H1 (cell line): ENCODE data around the gene TNFRSF11A. TPM values are rescaled to one million over a fixed set of nuclear protein-coding genes. Genes with fewer than 3 reads are reported as not detected.

Experiments
- CTCF ChIA-PET: fragments of 300-600 bp; sonication (Branson Sonifier 250); formaldehyde crosslinking; loops from one replicate; lab custom pipeline; 2021; ENCODE audit not compliant: partially characterized antibody; lab: Charles Lee
- POLR2A ChIA-PET: fragments of 300-600 bp; sonication (Branson Sonifier 250); formaldehyde crosslinking; loops from one replicate; lab custom pipeline; 2021; ENCODE audit warnings: inconsistent platforms; ENCODE audit not compliant: partially characterized antibody; lab: Charles Lee
- DNase-seq, 2 experiments: peaks; one replicate each; pipeline versions ENCODE4 v3.0.0 to v3.0.0-alpha.2; 2010 to 2022; ENCODE audit warnings: low spot score in 2 of 2, low read depth in 1 of 2, mixed read lengths in 1 of 2
- FAIRE-seq: peaks from 2 replicates; lab custom pipeline; 2011; peaks lifted over from hg19 to GRCh38; lab: Jason Lieb, UNC
- H2AFZ ChIP-seq: 2 replicates; pipeline ENCODE4 v1.8.1; 2012; ENCODE audit warnings: low read length, inconsistent platforms
- H2AK5ac ChIP-seq: 2 replicates; pipeline ENCODE4 v1.6.1; 2013; ENCODE audit warnings: low read depth, low read length
- H2BK120ac ChIP-seq: replicated peaks from 2 replicates; pipeline ENCODE3; 2013; ENCODE audit warnings: low read depth, low read length, inconsistent platforms
- H2BK12ac ChIP-seq: 2 replicates; pipeline ENCODE4 v1.6.1; 2013; ENCODE audit warnings: low read depth, low read length
- H2BK15ac ChIP-seq: 2 replicates; pipeline ENCODE4 v1.6.1; 2013; ENCODE audit warnings: low read length
- H2BK20ac ChIP-seq: 2 replicates; pipeline ENCODE4 v1.6.1; 2013; ENCODE audit warnings: low read length
- H2BK5ac ChIP-seq: 2 replicates; pipeline ENCODE4 v1.6.1; 2013; ENCODE audit warnings: low read depth, low read length
- H3K14ac ChIP-seq: 2 replicates; pipeline ENCODE4 v1.6.1; 2013; ENCODE audit warnings: inconsistent platforms; ENCODE audit not compliant: insufficient read length
- H3K18ac ChIP-seq: 2 replicates; pipeline ENCODE4 v1.6.1; 2013; ENCODE audit warnings: low read length; ENCODE audit errors: extremely low read depth
- H3K23ac ChIP-seq: 2 replicates; pipeline ENCODE4 v1.6.1; 2013; ENCODE audit warnings: inconsistent platforms; ENCODE audit not compliant: insufficient read length
- H3K23me2 ChIP-seq: 2 replicates; pipeline ENCODE4 v1.6.1; 2013; ENCODE audit warnings: low read depth, low read length
- H3K27ac ChIP-seq: 2 replicates; pipeline ENCODE4 v1.6.1; 2011; ENCODE audit warnings: low read depth, low read length, inconsistent platforms
- H3K27me3 ChIP-seq, 4 experiments: replicated peaks in 1 of 4; 1 replicate in 1 of 4; 2 replicates in 3 of 4; pipeline versions ENCODE4 v1.6.1 to v1.8.1; 2011 to 2013; ENCODE audit warnings: low read length in 3 of 4, mild to moderate bottlenecking in 3 of 4, inconsistent platforms in 2 of 4, mixed read lengths in 2 of 4, moderate library complexity in 1 of 4; ENCODE audit not compliant: control insufficient read depth in 3 of 4, insufficient read depth in 3 of 4; ENCODE audit errors: extremely low read depth in 1 of 4
- H3K36me3 ChIP-seq, 4 experiments: 2 replicates each; pipeline versions ENCODE4 v1.6.1 to v1.8.1; 2011 to 2013; ENCODE audit warnings: mild to moderate bottlenecking in 4 of 4, low read length in 3 of 4, moderate library complexity in 2 of 4, control low read depth in 1 of 4, inconsistent platforms in 1 of 4; ENCODE audit not compliant: insufficient read depth in 4 of 4, control insufficient read depth in 2 of 4
- H3K4ac ChIP-seq: replicated peaks from 2 replicates; pipeline ENCODE3; 2013; ENCODE audit warnings: low read length, low read depth, mixed read lengths, inconsistent platforms; ENCODE audit not compliant: insufficient read length
- H3K4me1 ChIP-seq, 4 experiments: replicated peaks in 1 of 4; 1 replicate in 1 of 4; 2 replicates in 3 of 4; pipeline versions ENCODE4 v1.6.1 to v1.8.1; 2011 to 2013; ENCODE audit warnings: low read length in 3 of 4, inconsistent platforms in 2 of 4, mixed read lengths in 1 of 4; ENCODE audit not compliant: insufficient read depth in 4 of 4, control insufficient read depth in 3 of 4
- H3K4me2 ChIP-seq, 2 experiments: 2 replicates each; pipeline versions ENCODE4 v1.6.1 to v1.8.1; 2011 to 2013; ENCODE audit warnings: low read depth in 2 of 2, low read length in 2 of 2, control low read depth in 1 of 2, inconsistent platforms in 1 of 2, mild to moderate bottlenecking in 1 of 2; ENCODE audit not compliant: insufficient read depth in 1 of 2
- H3K4me3 ChIP-seq, 4 experiments: fragments of 200-600, 300-600 bp in 1 of 4; sonication (generic), shearing (Covaris generic), sonication (Bioruptor Twin) in 1 of 4; 2 replicates each; pipeline versions ENCODE4 v1.5.1 to v1.8.1; 2011 to 2016; ENCODE audit warnings: low read length in 4 of 4, low read depth in 3 of 4, control low read depth in 2 of 4, inconsistent platforms in 2 of 4, mild to moderate bottlenecking in 2 of 4, mixed read lengths in 1 of 4, moderate library complexity in 1 of 4; ENCODE audit not compliant: insufficient read depth in 2 of 4; ENCODE audit errors: extremely low read depth in 1 of 4
- H3K56ac ChIP-seq: replicated peaks from 2 replicates; pipeline ENCODE3; 2013; ENCODE audit warnings: low read depth, mild to moderate bottlenecking, mixed read lengths, low read length, inconsistent platforms; ENCODE audit not compliant: insufficient read length
- H3K79me1 ChIP-seq: 2 replicates; pipeline ENCODE4 v1.6.1; 2013; ENCODE audit warnings: low read depth, low read length, control low read depth
- H3K79me2 ChIP-seq, 2 experiments: 2 replicates each; pipeline versions ENCODE4 v1.6.1 to v1.8.1; 2012 to 2013; ENCODE audit warnings: low read length in 2 of 2, mild to moderate bottlenecking in 2 of 2, inconsistent platforms in 1 of 2; ENCODE audit not compliant: insufficient read depth in 2 of 2, control insufficient read depth in 1 of 2
- H3K9ac ChIP-seq, 4 experiments: replicated peaks in 1 of 4; 1 replicate in 1 of 4; 2 replicates in 3 of 4; pipeline versions ENCODE4 v1.6.1 to v1.8.1; 2011 to 2013; ENCODE audit warnings: low read depth in 3 of 4, low read length in 3 of 4, control low read depth in 2 of 4, mild to moderate bottlenecking in 2 of 4, moderate library complexity in 2 of 4, inconsistent platforms in 1 of 4; ENCODE audit errors: extremely low read depth in 1 of 4
- H3K9me3 ChIP-seq, 2 experiments: 2 replicates each; pipeline versions ENCODE4 v1.6.1 to v1.8.1; 2012 to 2013; ENCODE audit warnings: mild to moderate bottlenecking in 2 of 2, moderate library complexity in 2 of 2, control low read depth in 1 of 2, inconsistent platforms in 1 of 2, low read depth in 1 of 2, low read length in 1 of 2, mixed read lengths in 1 of 2; ENCODE audit not compliant: insufficient read depth in 2 of 2
- H4K20me1 ChIP-seq, 2 experiments: replicated peaks in 1 of 2; 2 replicates each; pipeline versions ENCODE3 to v1.8.1; 2011 to 2013; ENCODE audit warnings: inconsistent platforms in 2 of 2, low read length in 2 of 2, mild to moderate bottlenecking in 1 of 2; ENCODE audit not compliant: insufficient read depth in 2 of 2, control insufficient read depth in 1 of 2
- H4K5ac ChIP-seq: 2 replicates; pipeline ENCODE4 v1.6.1; 2013; ENCODE audit warnings: low read length, low read depth, mixed read lengths, inconsistent platforms; ENCODE audit not compliant: insufficient read length
- H4K8ac ChIP-seq: 2 replicates; pipeline ENCODE4 v1.8.0; 2013; ENCODE audit warnings: mild to moderate bottlenecking, moderate library complexity, low read length, inconsistent platforms; ENCODE audit not compliant: insufficient read depth; ENCODE audit errors: extremely low read depth
- H4K91ac ChIP-seq: replicated peaks from 2 replicates; pipeline ENCODE3; 2013; ENCODE audit warnings: low read length, mixed read lengths, inconsistent platforms; ENCODE audit not compliant: insufficient read length
- BACH1 ChIP-seq: IDR thresholded peaks from 2 replicates; pipeline ENCODE4 v1.6.1; 2012; ENCODE audit warnings: low read length, improper control_type of control experiment
- RXRA ChIP-seq: IDR thresholded peaks from 2 replicates; pipeline ENCODE4 v1.6.1; 2011; ENCODE audit warnings: low read depth, mild to moderate bottlenecking, low read length, moderate library complexity; ENCODE audit not compliant: insufficient read depth
- WGBS, 2 experiments: shearing (Covaris generic) in 1 of 2; methylation state at CpG; one replicate each; pipeline versions ENCODE4 v1.1.6 to v1.1.7; 2013 to 2015; ENCODE audit warnings: low lambda C conversion rate in 2 of 2, mixed read lengths in 2 of 2, inconsistent platforms in 1 of 2, low coverage in 1 of 2, missing lambda C conversion rate in 1 of 2; ENCODE audit not compliant: insufficient replicate concordance in 2 of 2, insufficient coverage in 1 of 2, insufficient read length in 1 of 2; ENCODE audit errors: extremely low coverage in 1 of 2, missing lambda C conversion rate in 1 of 2; 5-methylcytosine and 5-hydroxymethylcytosine counted together
- polyA plus RNA-seq, 7 experiments: library from polyadenylated mRNA; depleted of rRNA in 3 of 7; stranded (reverse) in 5 of 7; unstranded in 2 of 7; fragments of >200 nt in 5 of 7; fragments of 200-250 nt in 2 of 7; gene quantifications; 1 replicate in 5 of 7; 2 replicates in 1 of 7; 4 replicates in 1 of 7; pipeline versions ENCODE4 v1.2.1 to v1.2.3, GENCODE V29; 2011 to 2013; ENCODE audit warnings: missing spikeins in 2 of 7, mixed read lengths in 2 of 7
- total RNA-seq: library from RNA; stranded (reverse); fragmentation: NEBNext Ultra II Directional; extraction: Animal tissue kit (Norgen Biotek cat#: 25700); gene quantifications from 2 replicates; pipeline ENCODE4 v1.2.1, GENCODE V29; 2021

The TNFRSF11A gene
- total and polyA plus RNA-seq, 2 of the 8 experiments (the other 6 are each of a cell fraction or from before 2014, with no cell fraction given), result 8.7 to 10.6 TPM

DNA sequence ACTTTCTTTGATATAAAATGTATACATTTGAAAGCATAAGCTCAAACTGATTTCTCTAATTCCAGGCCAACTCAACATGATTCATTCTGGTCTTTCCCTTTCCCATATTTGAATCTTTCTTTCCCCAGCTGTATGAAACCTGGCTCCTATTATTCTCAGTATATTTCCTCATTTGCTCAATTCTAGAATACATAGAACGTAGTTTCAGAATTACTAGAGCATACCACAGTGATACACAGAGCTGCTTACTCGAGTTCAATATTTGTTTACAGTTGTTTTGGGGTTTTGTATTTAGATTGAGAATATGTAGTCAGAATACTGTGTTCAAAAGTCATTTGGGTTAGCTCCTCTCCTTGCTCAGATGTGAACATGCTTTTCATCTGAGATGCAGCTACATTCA lies 43.0 kb downstream of the TNFRSF11A start:
- no peak overlapping the region for H3K9ac ChIP-seq
- no peaks in the 10 kb centered on the region for H4K20me1 ChIP-seq
- no peak overlapping the region for H2BK120ac ChIP-seq
- CTCF ChIA-PET, result interaction anchor here (0.8 to 1.6 kb wide), 6 partner anchors 9 to 39 kb away, joined by 3 to 6 read pairs (median 4); no protein-coding TSS in a partner anchor
- no peak overlapping the region for H2BK12ac ChIP-seq
- no peak for TF ChIP-seq RXRA
- TF ChIP-seq BACH1, result no peak
- TF ChIP-seq, all 59 proteins: peak for 0
- H2BK20ac ChIP-seq, result no peak overlapping the region
- no peak overlapping the region for H3K4me3 ChIP-seq
- H3K36me3 ChIP-seq, result peaks cover 3 to 32% (median 3%) of the 10 kb centered on the region in 4 experiments; a peak in 4 of 8 replicates
- no peak overlapping the region for H4K5ac ChIP-seq
- DNase-seq (no peak), FAIRE-seq (no peak)
- H4K91ac ChIP-seq, result no peak overlapping the region
- H3K4ac ChIP-seq, result no peak overlapping the region
- no peak overlapping the region for H3K27ac ChIP-seq
- no peak overlapping the region for H2AK5ac ChIP-seq
- H3K14ac ChIP-seq, result no peak overlapping the region
- POLR2A ChIA-PET, result no interaction called here
- no peaks in the 10 kb centered on the region for H3K79me2 ChIP-seq
- no peaks in the 10 kb centered on the region for H3K9me3 ChIP-seq
- no peaks in the 10 kb centered on the region for H3K23me2 ChIP-seq
- no peaks in the 10 kb centered on the region for H3K79me1 ChIP-seq
- 89% methylated on average over 2 of the region's 2 CpGs; no CpG with 5 or more reads in 1 of the 2 experiments for WGBS, 2 experiments
- H4K8ac ChIP-seq, result no peak overlapping the region
- no peak overlapping the region for H2BK15ac ChIP-seq
- H3K23ac ChIP-seq, result no peak overlapping the region
- H3K18ac ChIP-seq, result no peak overlapping the region
- H2AFZ ChIP-seq, result no peak overlapping the region
- H2BK5ac ChIP-seq, result no peak overlapping the region
- no peak overlapping the region for H3K56ac ChIP-seq
- peaks cover 0 to 6% (median 3%) of the 10 kb centered on the region in 4 experiments; a peak in 3 of 7 replicates for H3K4me1 ChIP-seq
- no peak overlapping the region for H3K4me2 ChIP-seq
- H3K27me3 ChIP-seq, result no peaks in the 10 kb centered on the region
